Skeletal muscle satellite cell (primary cell): ENCODE results near the gene TYROBP.

Source experiments
- H3K27me3 ChIP-seq: 2 replicates; pipeline ENCODE4 v1.7.0; 2013; ENCODE audit warnings: low read length; ENCODE audit not compliant: control insufficient read depth, insufficient read depth
- H3K36me3 ChIP-seq: 2 replicates; pipeline ENCODE4 v1.7.0; 2013; ENCODE audit warnings: mild to moderate bottlenecking, control low read depth, low read length; ENCODE audit not compliant: insufficient read depth
- H3K4me1 ChIP-seq: 2 replicates; pipeline ENCODE4 v1.7.0; 2013; ENCODE audit warnings: low read length; ENCODE audit not compliant: control insufficient read depth, insufficient read depth
- H3K4me2 ChIP-seq: 2 replicates; pipeline ENCODE4 v1.7.0; 2013; ENCODE audit warnings: mild to moderate bottlenecking, low read length
- H3K4me3 ChIP-seq: 2 replicates; pipeline ENCODE4 v1.7.0; 2013; ENCODE audit warnings: low read length
- H3K9ac ChIP-seq: 2 replicates; pipeline ENCODE4 v1.7.0; 2013; ENCODE audit warnings: mild to moderate bottlenecking, low read depth, low read length, moderate library complexity
- H3K9me3 ChIP-seq: replicated peaks from 2 replicates; pipeline ENCODE4 v1.7.0; 2013; ENCODE audit warnings: mild to moderate bottlenecking, control low read depth, low read length

TYROBP gene

DNA sequence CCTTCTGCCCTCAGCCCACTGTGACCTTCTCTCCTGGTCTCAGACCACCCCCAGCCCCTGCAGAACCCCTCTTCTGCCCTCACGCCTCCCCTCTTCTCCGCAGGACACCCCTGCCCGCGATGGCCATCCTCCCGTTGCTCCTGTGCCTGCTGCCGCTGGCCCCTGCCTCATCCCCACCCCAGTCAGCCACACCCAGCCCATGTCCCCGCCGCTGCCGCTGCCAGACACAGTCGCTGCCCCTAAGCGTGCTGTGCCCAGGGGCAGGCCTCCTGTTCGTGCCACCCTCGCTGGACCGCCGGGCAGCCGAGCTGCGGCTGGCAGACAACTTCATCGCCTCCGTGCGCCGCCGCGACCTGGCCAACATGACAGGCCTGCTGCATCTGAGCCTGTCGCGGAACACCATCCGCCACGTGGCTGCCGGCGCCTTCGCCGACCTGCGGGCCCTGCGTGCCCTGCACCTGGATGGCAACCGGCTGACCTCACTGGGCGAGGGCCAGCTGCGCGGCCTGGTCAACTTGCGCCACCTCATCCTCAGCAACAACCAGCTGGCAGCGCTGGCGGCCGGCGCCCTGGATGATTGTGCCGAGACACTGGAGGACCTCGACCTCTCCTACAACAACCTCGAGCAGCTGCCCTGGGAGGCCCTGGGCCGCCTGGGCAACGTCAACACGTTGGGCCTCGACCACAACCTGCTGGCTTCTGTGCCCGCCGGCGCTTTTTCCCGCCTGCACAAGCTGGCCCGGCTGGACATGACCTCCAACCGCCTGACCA lies 31.4 kb upstream of the TYROBP start:
- Histone ChIP-seq H3K4me1 (peaks cover 27% of the 10 kb centered on the region), H3K36me3 (peaks cover 7% of the 10 kb centered on the region), H3K27me3 (no peaks in the 10 kb centered on the region), H3K9me3 (no peaks in the 10 kb centered on the region), H3K4me2 (no peak overlapping the region), H3K9ac (no peak overlapping the region), H3K4me3 (no peak overlapping the region)

DNA sequence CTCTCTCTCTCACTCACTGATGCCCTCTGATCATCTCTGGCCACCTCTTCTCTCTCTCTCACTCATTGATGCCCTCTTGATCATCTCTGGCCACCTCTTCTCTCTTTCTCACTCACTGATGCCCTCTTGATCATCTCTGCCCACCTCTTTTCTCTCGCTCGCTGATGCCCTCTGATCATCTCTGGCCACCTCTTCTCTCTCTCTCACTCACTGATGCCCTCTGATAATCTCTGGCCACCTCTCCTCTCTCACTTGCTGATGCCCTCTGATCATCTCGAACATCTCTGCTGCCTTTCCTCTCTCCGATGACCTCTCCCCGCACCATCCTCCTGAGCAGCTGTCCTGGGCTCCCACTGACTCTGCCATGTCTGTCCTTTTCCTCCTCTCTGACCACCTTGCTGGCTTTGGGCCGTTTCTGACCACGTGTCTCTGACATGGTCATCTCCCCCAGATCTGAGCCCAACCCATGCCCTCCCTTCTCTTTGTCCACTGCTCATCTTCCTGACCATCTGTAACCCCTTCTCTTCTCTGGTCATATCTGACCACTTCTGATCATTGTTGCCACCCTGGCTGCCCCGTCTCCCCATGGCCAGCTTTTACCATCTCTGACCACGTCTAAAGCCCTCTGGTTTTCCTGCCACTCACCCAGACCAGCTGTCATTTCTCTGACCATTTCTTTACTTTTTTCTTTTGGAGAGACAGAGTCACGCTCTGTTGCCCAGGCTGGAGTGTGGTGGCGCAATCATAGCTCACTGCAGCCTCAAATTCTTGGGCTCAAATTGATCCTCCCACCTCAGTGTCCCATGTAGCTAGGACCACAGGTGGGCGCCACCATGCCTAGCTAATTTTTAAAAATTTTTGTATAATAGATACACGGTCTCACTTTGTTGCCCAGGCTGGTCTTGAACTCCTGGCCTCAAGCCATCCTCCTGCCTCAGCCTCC lies 30.5 kb upstream of the TYROBP start:
- peak overlapping the region; percentile 88 for H3K4me2 ChIP-seq
- H3K4me3 ChIP-seq, result peak overlapping the region; percentile 76
- no peaks in the 10 kb centered on the region for H3K9me3 ChIP-seq
- H3K4me1 ChIP-seq, result peaks cover 27% of the 10 kb centered on the region
- H3K27me3 ChIP-seq, result no peaks in the 10 kb centered on the region
- no peak overlapping the region for H3K9ac ChIP-seq
- H3K36me3 ChIP-seq, result peaks cover 7% of the 10 kb centered on the region

DNA sequence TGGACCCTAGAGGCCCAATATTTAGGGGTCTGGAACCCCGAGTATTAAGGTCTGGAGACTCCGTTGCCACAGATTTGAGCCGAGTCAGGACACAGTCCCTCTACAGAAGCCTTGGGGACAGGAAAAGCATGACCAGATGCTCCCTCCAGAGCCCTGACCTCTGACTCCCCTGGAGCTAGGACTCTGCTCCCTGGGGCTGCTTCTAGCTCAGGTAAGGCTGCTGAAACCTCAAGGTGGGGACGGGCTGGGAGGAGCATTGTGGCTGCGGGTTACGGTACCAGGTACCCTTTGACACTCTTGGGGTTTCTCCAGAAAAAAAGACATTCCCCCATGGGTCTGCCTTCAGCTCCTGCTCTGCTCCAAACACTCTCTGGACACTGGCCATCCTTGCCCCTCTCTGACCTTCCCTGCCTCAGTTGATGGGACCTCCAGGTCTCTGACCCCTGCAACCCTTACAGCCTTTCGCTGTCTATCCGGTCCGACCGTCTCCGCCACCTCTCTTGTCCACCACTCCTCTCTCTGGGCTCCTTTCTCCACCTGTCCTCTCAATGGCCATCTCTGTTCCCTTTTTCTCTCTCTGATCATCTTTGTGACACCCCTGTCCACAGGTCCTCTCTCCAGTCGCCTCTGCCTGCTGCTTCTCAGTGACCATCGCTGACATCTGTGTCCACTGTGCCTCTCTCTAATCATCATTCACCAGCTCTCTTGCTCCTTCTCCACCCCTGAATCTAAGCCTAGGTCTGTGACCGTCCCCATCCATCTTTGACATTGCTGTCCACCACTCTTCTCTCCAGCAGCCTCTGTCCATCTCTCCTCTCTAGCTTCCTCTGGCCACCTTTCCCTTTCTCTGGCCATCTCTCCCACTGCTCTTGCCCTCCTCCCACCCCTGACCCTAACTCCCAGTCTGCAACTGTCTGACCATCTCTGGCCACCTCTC lies 29.5 kb upstream of the TYROBP start:
- Histone ChIP-seq H3K4me1 (peaks cover 27% of the 10 kb centered on the region), H3K9me3 (no peaks in the 10 kb centered on the region), H3K36me3 (peaks cover 7% of the 10 kb centered on the region), H3K9ac (peak overlapping the region; percentile 84), H3K4me2 (peak overlapping the region; percentile 88), H3K4me3 (peak overlapping the region; percentile 76), H3K27me3 (no peaks in the 10 kb centered on the region)

DNA sequence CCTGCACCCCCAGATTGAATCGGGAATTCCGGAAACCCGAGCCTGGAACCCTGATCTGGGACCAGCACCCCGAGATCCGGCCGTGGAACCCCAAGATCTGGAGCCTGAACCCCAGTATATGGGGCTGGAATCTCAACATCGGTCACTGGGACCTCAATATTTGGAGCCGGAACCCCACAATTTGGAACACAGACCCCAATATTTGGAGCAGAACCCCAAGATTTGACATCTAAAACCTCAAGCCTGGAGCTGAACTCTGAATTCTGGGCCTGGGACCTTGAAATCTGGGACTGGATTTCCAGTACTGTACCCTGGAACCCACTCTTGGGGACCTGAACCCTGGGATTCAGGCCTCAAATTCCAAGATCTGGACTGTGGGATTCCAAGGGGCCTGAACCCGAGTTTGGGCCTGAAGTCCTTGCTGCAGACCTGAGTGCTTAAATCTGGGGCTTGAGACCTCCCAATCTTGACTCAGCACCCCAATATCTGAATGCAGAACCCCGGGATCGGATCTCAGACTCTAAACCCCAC lies 28.7 kb upstream of the TYROBP start:
- Histone ChIP-seq H3K4me2 (peak overlapping the region; percentile 88), H3K36me3 (peaks cover 7% of the 10 kb centered on the region), H3K9ac (peak overlapping the region; percentile 84), H3K9me3 (no peaks in the 10 kb centered on the region), H3K27me3 (no peaks in the 10 kb centered on the region), H3K4me3 (peak overlapping the region; percentile 76), H3K4me1 (peaks cover 27% of the 10 kb centered on the region)

DNA sequence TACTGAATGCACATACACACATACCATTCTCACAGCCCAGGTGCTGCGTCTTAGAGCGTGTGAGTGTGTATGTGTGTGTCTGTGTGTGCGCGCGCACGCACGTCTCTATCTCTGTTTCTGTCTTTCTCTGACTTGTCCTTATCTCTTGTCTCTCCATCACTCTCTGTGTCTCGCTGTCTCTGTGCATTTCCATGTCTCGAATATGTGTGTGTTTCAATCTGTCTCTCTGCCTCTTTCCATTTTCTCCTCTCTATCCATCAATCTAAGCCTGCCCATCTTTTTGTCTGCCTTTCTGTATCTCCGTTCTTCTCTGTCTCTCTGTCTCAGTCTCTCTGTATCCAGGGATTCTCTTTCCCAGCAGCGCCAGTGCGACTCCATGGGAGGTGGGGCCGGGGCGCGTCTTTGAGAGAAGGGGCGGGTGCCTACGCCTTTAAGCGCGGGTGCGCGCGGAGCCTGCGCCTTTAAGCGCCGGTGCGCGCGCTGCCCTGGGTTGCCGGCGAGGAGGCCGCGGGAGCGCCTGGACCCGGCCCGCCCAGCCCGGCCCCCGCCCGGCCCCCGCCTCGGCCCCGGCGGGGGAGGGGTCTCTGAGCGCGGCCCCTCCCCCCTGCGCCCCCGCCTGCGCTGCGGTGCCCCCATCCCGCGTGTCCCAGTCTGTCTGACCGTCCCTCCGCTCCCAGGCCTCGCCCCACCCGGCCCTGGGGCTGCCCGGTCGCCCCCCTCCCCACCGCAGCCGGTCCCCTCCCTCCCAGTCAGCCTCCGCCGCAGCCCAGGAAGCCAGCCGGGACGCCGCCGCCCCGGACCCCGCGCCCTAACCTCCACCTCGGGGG lies 28.0 kb upstream of the TYROBP start, which contains the start of gene LRFN3:
TSS of gene LRFN3 (plus strand) at position 464 of the 827 bp plus-strand sequence. CDS start 3,052 bp downstream, outside the sequence.
- Histone ChIP-seq H3K4me2 (peak within 1 kb of the TSS; percentile 88), H3K4me3 (peak within 1 kb of the TSS; percentile 78), H3K9me3 (no peaks in the 10 kb centered on the region), H3K9ac (peak within 1 kb of the TSS; percentile 84), H3K36me3 (peaks cover 7% of the 10 kb centered on the region), H3K27me3 (no peaks in the 10 kb centered on the region), H3K4me1 (peaks cover 28% of the 10 kb centered on the region)

DNA sequence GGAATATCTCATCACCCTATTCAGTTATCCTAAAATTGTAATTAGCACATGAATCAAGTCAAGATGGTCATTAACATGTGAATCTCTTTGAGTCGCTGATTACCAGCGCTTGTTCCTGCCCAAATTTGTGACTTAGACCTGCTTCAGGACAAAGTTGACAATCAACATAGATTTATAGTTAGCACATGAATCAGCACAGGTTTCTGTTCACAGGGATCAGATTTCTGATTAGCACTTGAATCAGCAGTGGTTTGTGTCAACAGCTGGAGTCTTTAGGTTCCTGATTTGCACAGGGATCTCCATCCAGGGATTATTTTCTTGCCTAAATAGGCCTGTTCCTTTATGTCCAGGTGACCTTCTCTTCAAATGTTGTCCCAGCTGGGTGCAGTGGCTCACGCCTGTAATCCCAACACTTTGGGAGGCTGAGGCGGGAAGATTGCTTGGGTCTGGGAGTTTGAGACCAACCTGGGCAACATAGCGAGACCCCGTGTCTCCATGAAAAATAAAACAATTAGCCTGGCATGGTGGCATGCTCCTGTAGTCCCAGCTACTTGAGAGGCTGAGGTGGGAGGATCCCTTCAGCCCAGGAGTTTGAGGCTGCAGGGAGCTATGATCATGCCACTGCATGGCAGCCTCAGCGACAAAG lies 24.3 kb upstream of the TYROBP start:
- Histone ChIP-seq H3K4me3 (no peak overlapping the region), H3K4me1 (peaks cover 20% of the 10 kb centered on the region), H3K9ac (no peak overlapping the region), H3K9me3 (no peaks in the 10 kb centered on the region), H3K36me3 (no peaks in the 10 kb centered on the region), H3K4me2 (no peak overlapping the region), H3K27me3 (no peaks in the 10 kb centered on the region)

DNA sequence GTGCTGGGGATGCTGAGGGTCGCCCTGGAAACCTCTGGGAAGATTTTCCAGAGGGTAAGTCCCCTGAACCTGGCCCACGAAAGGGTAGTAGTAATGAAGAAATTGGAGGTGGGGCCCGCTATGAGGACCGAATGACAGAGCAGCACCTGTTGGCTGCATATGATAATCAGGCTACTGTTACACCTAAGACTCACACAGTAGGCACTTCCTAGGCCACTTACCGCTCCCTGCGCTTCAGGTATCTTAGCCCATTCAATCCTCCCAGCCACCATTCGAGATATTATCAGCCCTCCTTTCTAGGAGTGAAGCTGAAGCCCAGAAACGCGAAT lies 23.7 kb upstream of the TYROBP start:
- Histone ChIP-seq H3K4me3 (no peak overlapping the region), H3K9me3 (no peaks in the 10 kb centered on the region), H3K4me1 (peaks cover 14% of the 10 kb centered on the region), H3K9ac (no peak overlapping the region), H3K27me3 (no peaks in the 10 kb centered on the region), H3K4me2 (peak overlapping the region; percentile 5), H3K36me3 (no peaks in the 10 kb centered on the region)

DNA sequence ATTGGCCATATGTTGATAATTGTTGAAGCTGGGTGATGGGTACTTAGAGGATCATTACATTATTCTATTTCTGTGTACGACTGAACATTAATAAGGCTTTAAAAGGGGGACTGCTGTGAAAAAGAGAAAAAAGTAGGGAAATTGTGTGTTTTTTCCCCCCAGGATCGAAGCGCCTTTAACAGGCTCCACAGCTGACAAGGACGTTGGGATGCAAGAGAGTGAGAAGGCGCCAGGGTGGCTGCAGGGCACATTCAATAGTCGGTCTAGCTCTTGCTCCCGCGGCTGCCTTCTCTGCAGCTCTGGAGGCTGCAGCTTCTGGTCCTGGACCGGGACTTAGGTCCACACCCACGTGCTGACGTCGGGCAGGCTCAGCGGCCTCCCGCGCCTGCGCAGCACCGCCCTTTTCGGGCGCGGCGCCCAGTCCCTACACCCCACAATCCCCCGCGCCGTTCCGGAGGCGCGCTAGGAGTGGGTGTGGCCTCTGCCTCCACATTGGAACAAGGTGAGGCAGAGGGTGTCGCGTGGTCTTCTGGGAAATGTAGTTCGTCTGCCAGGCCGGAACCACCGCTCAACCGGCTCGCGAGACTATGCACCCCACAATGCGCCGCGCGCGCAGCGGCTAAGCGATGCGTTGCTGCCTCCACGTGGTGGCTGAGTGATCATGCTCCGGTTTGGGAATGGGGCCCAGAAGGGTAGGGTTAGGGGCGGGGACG lies 23.2 kb upstream of the TYROBP start:
- Histone ChIP-seq H3K4me2 (peak overlapping the region; percentile 83), H3K9me3 (no peaks in the 10 kb centered on the region), H3K36me3 (no peaks in the 10 kb centered on the region), H3K9ac (peak overlapping the region; percentile 64), H3K27me3 (no peaks in the 10 kb centered on the region), H3K4me1 (peaks cover 11% of the 10 kb centered on the region), H3K4me3 (peak overlapping the region; percentile 61)

DNA sequence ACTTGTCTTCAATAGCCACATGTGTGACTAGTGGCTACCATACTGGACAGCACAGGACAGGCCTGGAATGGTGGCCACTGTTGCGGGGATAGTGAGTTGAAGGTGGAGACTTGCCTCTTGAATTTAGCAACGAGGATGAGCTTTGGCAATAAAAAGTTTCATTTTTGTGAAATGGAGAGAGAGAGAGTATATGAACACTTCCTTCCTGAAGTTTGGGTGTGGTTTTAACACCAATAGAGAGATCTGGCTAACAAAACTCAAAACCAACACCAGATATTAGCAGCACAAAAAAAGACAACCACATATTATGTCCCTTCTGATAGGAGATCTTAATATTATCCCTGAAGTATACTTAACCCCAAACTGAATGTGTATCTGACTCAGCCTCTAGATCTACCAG lies 21.8 kb upstream of the TYROBP start:
- Histone ChIP-seq H3K27me3 (peaks cover 10% of the 10 kb centered on the region), H3K9ac (no peak overlapping the region), H3K4me2 (no peak overlapping the region), H3K36me3 (no peaks in the 10 kb centered on the region), H3K9me3 (peaks cover 5% of the 10 kb centered on the region), H3K4me3 (no peak overlapping the region), H3K4me1 (peaks cover 4% of the 10 kb centered on the region)
